ENCODE data around the gene ATPAF1.
"Not testable (repeated sequence)": the region's sequence is repeated elsewhere in the genome, so short reads cannot be mapped to it uniquely, and the experiment has no call there.

The ATPAF1 gene

GRCh38 chr1:46667782-46668760, at the start of gene ATPAF1:
ATPAF1 (minus strand) TSS chr1:46668364; CDS start chr1:46668322, 42 bp downstream.
- DNase-seq (ENCODE audit: insufficient read length, low spot score) (peak; percentile 53), FAIRE-seq (no peak)

GRCh38 chr1:46717654-46718053, 49.5 kb upstream of the ATPAF1 start:
- FAIRE-seq, result no peak

More at GRCh38 chr1:46667782-46668760, at the start of gene ATPAF1:
- TF ChIP-seq POLR2A (IDR thresholded peaks at IDR 0.05; ENCODE audit: low read depth, low read length), result peak; percentile 58; the same call in 1 of the 2 replicates

GRCh38 chr1:46714976-46715375, 46.8 kb upstream of the ATPAF1 start:
- DNase-seq (ENCODE audit: insufficient read length, low spot score), result no peak
- FAIRE-seq, result no peak
- TF ChIP-seq POLR2A (IDR thresholded peaks at IDR 0.05; ENCODE audit: low read depth, low read length), result no peak

More at GRCh38 chr1:46717654-46718053, 49.5 kb upstream of the ATPAF1 start:
- no peak for TF ChIP-seq POLR2A (IDR thresholded peaks at IDR 0.05; ENCODE audit: low read depth, low read length)
- no peak for DNase-seq (ENCODE audit: insufficient read length, low spot score)

- TF ChIP-seq POLR2A (IDR thresholded peaks at IDR 0.05; ENCODE audit: low read depth, low read length), result no peak
- FAIRE-seq (no peak), DNase-seq (ENCODE audit: insufficient read length, low spot score) (no peak)
Observed at GRCh38 chr1:46708121-46708520, 40.0 kb upstream of the ATPAF1 start.

GRCh38 chr1:46705408-46705807, 37.2 kb upstream of the ATPAF1 start:
- FAIRE-seq (peak; percentile 30), DNase-seq (ENCODE audit: insufficient read length, low spot score) (no peak)
- no peak for TF ChIP-seq POLR2A (IDR thresholded peaks at IDR 0.05; ENCODE audit: low read depth, low read length)

- DNase-seq (ENCODE audit: insufficient read length, low spot score) (no peak), FAIRE-seq (no peak)
- no peak for TF ChIP-seq POLR2A (IDR thresholded peaks at IDR 0.05; ENCODE audit: low read depth, low read length)
Observed at GRCh38 chr1:46703927-46704641, 35.9 kb upstream of the ATPAF1 start.

GRCh38 chr1:46699666-46700065, 31.5 kb upstream of the ATPAF1 start:
- DNase-seq (ENCODE audit: insufficient read length, low spot score) (no peak), FAIRE-seq (no peak)
- TF ChIP-seq POLR2A (IDR thresholded peaks at IDR 0.05; ENCODE audit: low read depth, low read length), result no peak

GRCh38 chr1:46697053-46697452, 28.9 kb upstream of the ATPAF1 start:
- FAIRE-seq (no peak), DNase-seq (ENCODE audit: insufficient read length, low spot score) (no peak)
- no peak for TF ChIP-seq POLR2A (IDR thresholded peaks at IDR 0.05; ENCODE audit: low read depth, low read length)

- FAIRE-seq; DNase-seq (ENCODE audit: insufficient read length, low spot score): not testable (repeated sequence)
Observed at GRCh38 chr1:46694676-46695075, 26.5 kb upstream of the ATPAF1 start.

- no peak for DNase-seq (ENCODE audit: insufficient read length, low spot score)
- TF ChIP-seq POLR2A (IDR thresholded peaks at IDR 0.05; ENCODE audit: low read depth, low read length), result no peak
Observed at GRCh38 chr1:46692811-46693770, 24.9 kb upstream of the ATPAF1 start.

GRCh38 chr1:46691997-46692790, 24.0 kb upstream of the ATPAF1 start:
- DNase-seq (ENCODE audit: insufficient read length, low spot score) (no peak), FAIRE-seq (no peak)
- TF ChIP-seq POLR2A (IDR thresholded peaks at IDR 0.05; ENCODE audit: low read depth, low read length), result no peak

More at GRCh38 chr1:46692811-46693770, 24.9 kb upstream of the ATPAF1 start:
- FAIRE-seq, result no peak

GRCh38 chr1:46690931-46691421, 22.8 kb upstream of the ATPAF1 start:
- TF ChIP-seq POLR2A (IDR thresholded peaks at IDR 0.05; ENCODE audit: low read depth, low read length), result no peak

More at GRCh38 chr1:46690931-46691421, 22.8 kb upstream of the ATPAF1 start:
- FAIRE-seq, result no peak
- no peak for DNase-seq (ENCODE audit: insufficient read length, low spot score)

All from H54 (cell line).